HG03097 (cell line): ENCODE measurements around the gene NOP14.
"Not testable (repeated sequence)": the region's sequence is repeated elsewhere in the genome, so short reads cannot be mapped to it uniquely, and the experiment has no call there.

Experiments
- ATAC-seq: cut with Tn5 transposase; IDR thresholded peaks from one replicate; pipeline ENCODE4 v1.9.1; 2021; ENCODE audit not compliant: unreplicated experiment, low FRiP score

NOP14 gene

GRCh38 chr4:2963175-2963965 lies at the start of gene NOP14, which contains the start of gene GRK4:
Gene NOP14 (minus strand): TSS chr4:2963406. CDS start chr4:2963319, 87 bp downstream.
Gene GRK4 (plus strand): TSS chr4:2963571. CDS start chr4:2964071, 500 bp downstream.
- ATAC-seq = peak; percentile 86

GRCh38 chr4:3011456-3012220 lies 48.4 kb upstream of the NOP14 start:
- no peak for ATAC-seq

GRCh38 chr4:3010998-3011397 lies 47.8 kb upstream of the NOP14 start:
- no peak for ATAC-seq

- ATAC-seq = no peak
Measured at GRCh38 chr4:3010577-3010976, 47.4 kb upstream of the NOP14 start.

- no peak for ATAC-seq
Measured at GRCh38 chr4:3009422-3009821, 46.2 kb upstream of the NOP14 start.

GRCh38 chr4:3007724-3008123 lies 44.5 kb upstream of the NOP14 start:
- no peak for ATAC-seq

GRCh38 chr4:2996415-2996814 lies 33.2 kb upstream of the NOP14 start:
- no peak for ATAC-seq

- no peak for ATAC-seq
Measured at GRCh38 chr4:2995546-2996265, 32.5 kb upstream of the NOP14 start.

GRCh38 chr4:2994917-2995316 lies 31.7 kb upstream of the NOP14 start:
- ATAC-seq = no peak

- ATAC-seq = no peak
Measured at GRCh38 chr4:2991243-2991642, 28.0 kb upstream of the NOP14 start.

GRCh38 chr4:2983715-2984114 lies 20.5 kb upstream of the NOP14 start:
- ATAC-seq = not testable (repeated sequence)

GRCh38 chr4:2982012-2982411 lies 18.8 kb upstream of the NOP14 start:
- no peak for ATAC-seq

- ATAC-seq = no peak
Measured at GRCh38 chr4:2981256-2981819, 18.1 kb upstream of the NOP14 start.

- ATAC-seq = no peak
Measured at GRCh38 chr4:2977211-2978088, 14.2 kb upstream of the NOP14 start.

GRCh38 chr4:2971275-2971674 lies 8.1 kb upstream of the NOP14 start:
- ATAC-seq = no peak

- ATAC-seq = no peak
Measured at GRCh38 chr4:2968381-2968780, 5.2 kb upstream of the NOP14 start.

- no peak for ATAC-seq
Measured at GRCh38 chr4:2965262-2965661, 2.1 kb upstream of the NOP14 start.

- no peak for ATAC-seq
Measured at GRCh38 chr4:2964706-2965258, 1.6 kb upstream of the NOP14 start.

GRCh38 chr4:2963966-2964471 lies 813 bp upstream of the NOP14 start:
- ATAC-seq = no peak
